ENCODE data around the gene NFYC. TPM values are rescaled to one million over a fixed set of nuclear protein-coding genes. Genes with fewer than 3 reads are reported as not detected.
A peak's percentile ranks its signal among the peaks of the same experiment; 100 is the strongest.

The NFYC gene
- total RNA-seq, 6 experiments from 2014 or later = 31.0 to 48.1 (median 43.8) TPM

DNA sequence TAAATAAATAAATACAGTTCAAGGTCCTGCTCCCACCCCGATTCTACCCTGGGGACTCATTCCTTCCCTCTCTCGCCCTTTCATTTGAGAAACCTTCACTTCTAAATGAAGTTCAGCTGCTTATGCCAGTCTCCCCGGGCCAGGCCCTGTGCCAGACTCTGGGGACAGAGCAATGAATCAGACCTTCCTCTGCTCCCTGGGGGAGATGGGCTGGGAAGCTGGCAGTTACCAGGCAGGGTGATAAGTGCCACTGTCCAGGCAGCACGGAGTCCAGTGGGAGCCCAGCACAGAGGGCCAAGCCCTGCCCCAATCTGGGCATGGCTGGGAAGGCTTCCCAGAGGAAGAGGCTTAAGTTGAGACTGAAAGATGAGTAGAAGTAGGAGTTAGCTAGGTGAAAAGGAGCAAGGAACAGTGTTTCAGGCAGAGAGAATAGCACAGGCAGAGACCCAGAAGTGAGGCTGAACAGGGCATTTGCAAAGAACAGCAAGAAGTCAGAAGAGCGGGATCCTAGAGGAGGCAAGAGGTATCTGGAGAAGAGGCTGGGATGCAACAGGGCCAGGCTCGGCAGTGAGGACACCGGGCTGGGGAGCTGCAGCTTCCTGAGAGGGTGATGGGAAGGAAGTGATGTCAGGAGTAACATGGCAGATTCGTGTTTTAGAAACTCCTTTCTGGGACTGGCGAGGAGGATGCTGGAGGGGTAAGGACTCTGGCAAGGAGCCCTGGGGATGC lies 105.6 kb downstream of the NFYC start:
- Mint-ChIP-seq H3K27me3 (ENCODE audit: insufficient read depth) (peaks cover 36% of the 10 kb centered on the region), H3K27ac (no peak overlapping the region), H3K9me3 (no peaks in the 10 kb centered on the region), H3K4me3 (no peak overlapping the region), H3K36me3 (ENCODE audit: low read depth) (no peaks in the 10 kb centered on the region), H3K4me1 (ENCODE audit: low read depth) (peaks cover 14% of the 10 kb centered on the region)
- no peak for DNase-seq
- TF ChIP-seq, protein P1, sequence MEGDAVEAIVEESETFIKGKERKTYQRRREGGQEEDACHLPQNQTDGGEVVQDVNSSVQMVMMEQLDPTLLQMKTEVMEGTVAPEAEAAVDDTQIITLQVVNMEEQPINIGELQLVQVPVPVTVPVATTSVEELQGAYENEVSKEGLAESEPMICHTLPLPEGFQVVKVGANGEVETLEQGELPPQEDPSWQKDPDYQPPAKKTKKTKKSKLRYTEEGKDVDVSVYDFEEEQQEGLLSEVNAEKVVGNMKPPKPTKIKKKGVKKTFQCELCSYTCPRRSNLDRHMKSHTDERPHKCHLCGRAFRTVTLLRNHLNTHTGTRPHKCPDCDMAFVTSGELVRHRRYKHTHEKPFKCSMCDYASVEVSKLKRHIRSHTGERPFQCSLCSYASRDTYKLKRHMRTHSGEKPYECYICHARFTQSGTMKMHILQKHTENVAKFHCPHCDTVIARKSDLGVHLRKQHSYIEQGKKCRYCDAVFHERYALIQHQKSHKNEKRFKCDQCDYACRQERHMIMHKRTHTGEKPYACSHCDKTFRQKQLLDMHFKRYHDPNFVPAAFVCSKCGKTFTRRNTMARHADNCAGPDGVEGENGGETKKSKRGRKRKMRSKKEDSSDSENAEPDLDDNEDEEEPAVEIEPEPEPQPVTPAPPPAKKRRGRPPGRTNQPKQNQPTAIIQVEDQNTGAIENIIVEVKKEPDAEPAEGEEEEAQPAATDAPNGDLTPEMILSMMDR (IDR thresholded peaks at IDR 0.05) = no peak

DNA sequence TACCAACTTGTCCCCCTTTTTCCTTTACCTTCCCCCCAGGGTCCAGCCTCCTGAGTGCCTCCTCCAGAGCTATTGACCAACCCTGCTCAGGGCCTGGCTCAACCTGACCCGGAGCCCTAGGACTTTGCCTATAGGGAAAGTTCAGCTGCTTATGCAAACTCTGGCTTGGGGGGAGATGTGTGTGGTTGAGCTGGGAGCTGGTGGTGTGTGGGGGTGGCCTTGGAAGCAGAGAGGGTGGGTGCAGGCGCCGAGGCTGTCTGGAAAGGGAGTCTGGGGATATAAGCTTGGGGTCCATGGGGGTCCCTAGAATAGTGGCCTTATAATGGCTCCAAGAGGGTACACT lies 106.1 kb downstream of the NFYC start:
- H3K4me3 Mint-ChIP-seq = no peak overlapping the region
- H3K9me3 Mint-ChIP-seq = no peaks in the 10 kb centered on the region
- peaks cover 14% of the 10 kb centered on the region for H3K4me1 Mint-ChIP-seq (ENCODE audit: low read depth)
- peaks cover 32% of the 10 kb centered on the region for H3K27me3 Mint-ChIP-seq (ENCODE audit: insufficient read depth)
- H3K27ac Mint-ChIP-seq = no peak overlapping the region
- no peaks in the 10 kb centered on the region for H3K36me3 Mint-ChIP-seq (ENCODE audit: low read depth)
- TF ChIP-seq, protein P1 (IDR thresholded peaks at IDR 0.05) = no peak
- no peak for DNase-seq

GRCh38 chr1:40798366-40799281 lies 107.1 kb downstream of the NFYC start:
- no peak overlapping the region for H3K27ac Mint-ChIP-seq
- DNase-seq = no peak
- TF ChIP-seq, protein P1 (IDR thresholded peaks at IDR 0.05) = no peak
- no peaks in the 10 kb centered on the region for H3K36me3 Mint-ChIP-seq (ENCODE audit: low read depth)
- peaks cover 22% of the 10 kb centered on the region for H3K27me3 Mint-ChIP-seq (ENCODE audit: insufficient read depth)
- H3K9me3 Mint-ChIP-seq = no peaks in the 10 kb centered on the region
- peaks cover 14% of the 10 kb centered on the region for H3K4me1 Mint-ChIP-seq (ENCODE audit: low read depth)
- H3K4me3 Mint-ChIP-seq = no peak overlapping the region

DNA sequence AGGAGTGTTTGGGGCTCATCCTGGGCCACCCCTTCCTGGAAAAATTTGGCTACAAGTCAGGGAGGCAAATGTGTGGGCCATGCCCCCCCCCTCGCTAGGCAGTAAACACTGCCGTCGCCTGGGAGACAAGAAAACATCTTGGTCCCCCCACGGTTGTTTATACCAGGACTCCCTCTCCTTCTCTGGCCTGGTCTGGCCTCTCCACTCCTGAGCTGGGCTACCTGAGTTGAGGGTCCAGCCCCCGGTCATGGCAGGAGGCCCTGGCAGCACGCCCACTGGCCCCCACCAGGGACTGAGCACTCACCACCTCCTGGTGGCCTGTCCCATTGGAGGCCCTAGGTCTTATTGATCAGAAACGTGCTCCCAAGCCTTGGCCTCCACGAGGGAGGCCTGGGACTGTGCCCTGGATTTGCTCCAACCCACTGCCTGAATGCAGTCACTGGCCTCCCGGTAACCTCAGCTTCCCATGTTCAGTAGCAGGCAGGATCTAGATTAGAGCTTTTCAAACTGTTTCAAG lies 107.9 kb downstream of the NFYC start:
- Mint-ChIP-seq H3K27me3 (ENCODE audit: insufficient read depth) (peaks cover 15% of the 10 kb centered on the region), H3K27ac (no peak overlapping the region), H3K36me3 (ENCODE audit: low read depth) (no peaks in the 10 kb centered on the region), H3K4me3 (no peak overlapping the region), H3K9me3 (no peaks in the 10 kb centered on the region), H3K4me1 (ENCODE audit: low read depth) (peaks cover 14% of the 10 kb centered on the region)
- TF ChIP-seq, protein P1 (IDR thresholded peaks at IDR 0.05) = no peak
- DNase-seq = no peak

DNA sequence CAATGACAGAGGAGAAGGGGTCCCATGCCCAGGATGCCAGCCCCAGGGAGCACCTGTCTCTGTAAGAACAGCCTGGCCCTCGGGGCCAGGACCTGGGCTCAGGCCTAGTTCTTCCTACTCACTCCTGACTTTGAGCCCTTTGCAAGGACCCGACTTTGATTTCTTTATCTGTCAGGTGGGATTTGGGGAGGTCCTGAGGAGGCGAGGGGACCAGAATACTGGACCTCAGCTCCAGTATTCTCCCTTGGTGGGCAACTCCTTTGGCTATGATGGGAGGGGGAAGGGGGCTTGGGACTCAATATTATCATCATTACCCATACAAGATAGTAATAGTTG lies 110.2 kb downstream of the NFYC start:
- Mint-ChIP-seq H3K27ac (no peak overlapping the region), H3K4me1 (ENCODE audit: low read depth) (peaks cover 8% of the 10 kb centered on the region), H3K27me3 (ENCODE audit: insufficient read depth) (peaks cover 13% of the 10 kb centered on the region), H3K36me3 (ENCODE audit: low read depth) (no peaks in the 10 kb centered on the region), H3K9me3 (no peaks in the 10 kb centered on the region), H3K4me3 (peak overlapping the region; percentile 23; the same call in 1 of the 2 replicates)
- no peak for DNase-seq
- TF ChIP-seq, protein P1 (IDR thresholded peaks at IDR 0.05) = no peak
